HCT116 (cell line): ENCODE results near the gene KAT6B. TPM values are rescaled to one million over a fixed set of nuclear protein-coding genes. Genes with fewer than 3 reads are reported as not detected.

ENCODE experiments used
- ATAC-seq: fragments of 200-7000 bp; cut with Tn5 transposase; 2 replicates; pipeline ENCODE4 v1.9.1; 2020; ENCODE audit warnings: mild to moderate bottlenecking, moderate library complexity
- BruUV-seq: library from RNA; stranded (reverse); fragments of 400-500 nt; replicated peaks from 2 replicates; lab custom pipeline; 2021; lab: Mats Ljungman, UMichigan
- CTCF ChIA-PET: fragments of 300-600 bp; sonication (Branson Sonifier 250); formaldehyde crosslinking; loops from one replicate; lab custom pipeline; 2021; ENCODE audit warnings: antibody characterized with exemption; lab: Charles Lee
- POLR2A ChIA-PET: fragments of 300-600, 350-600 bp; sonication (Branson Sonifier 250); formaldehyde crosslinking; loops from one replicate; lab custom pipeline; 2021; ENCODE audit warnings: antibody characterized with exemption; lab: Charles Lee
- RAD21 ChIA-PET, 2 experiments: fragments of 300-600 bp; sonication (Branson Sonifier 250); formaldehyde crosslinking; loops; one replicate each; lab custom pipeline; 2023; ENCODE audit warnings: low total read pairs in 2 of 2; ENCODE audit not compliant: uncharacterized antibody in 2 of 2, unreplicated experiment in 2 of 2, low non-redundant PET in 1 of 2; lab: Charles Lee
- DNase-seq: peaks from one replicate; pipeline ENCODE4 v3.0.0-alpha.2; 2010; ENCODE audit warnings: low read depth, low spot score
- H2AFZ ChIP-seq: fragments of 200-600 bp; shearing (Covaris generic), sonication (generic); 2 replicates; pipeline ENCODE4 v1.6.1; 2017; ENCODE audit warnings: low read depth, mixed run types, mixed read lengths, antibody characterized with exemption, low read length; ENCODE audit not compliant: poor library complexity, severe bottlenecking
- H3K27ac ChIP-seq: 2 replicates; pipeline ENCODE4 v1.5.1; 2012; ENCODE audit warnings: low read depth, low read length
- H3K27me3 ChIP-seq: fragments of 200-600 bp; sonication (generic); 2 replicates; pipeline ENCODE4 v1.6.1; 2016; ENCODE audit warnings: mixed run types, low read length, mixed read lengths; ENCODE audit not compliant: insufficient read depth
- H3K36me3 ChIP-seq, 2 experiments: fragments of 200-500 bp in 1 of 2; fragments of 200-600 bp in 1 of 2; sonication (Bioruptor generic) in 1 of 2; sonication (generic) in 1 of 2; 2 replicates each; pipeline versions ENCODE4 v1.5.1 to v1.6.1; 2014 to 2016; ENCODE audit warnings: low read length in 2 of 2, inconsistent platforms in 1 of 2, mixed read lengths in 1 of 2, mixed run types in 1 of 2; ENCODE audit not compliant: insufficient read depth in 2 of 2, control insufficient read depth in 1 of 2
- H3K4me1 ChIP-seq, 2 experiments: fragments of 200-600 bp in 1 of 2; sonication (generic) in 1 of 2; 2 replicates each; pipeline versions ENCODE4 v1.5.1 to v1.6.1; 2012 to 2017; ENCODE audit warnings: low read length in 2 of 2, inconsistent platforms in 1 of 2, mild to moderate bottlenecking in 1 of 2, mixed read lengths in 1 of 2, mixed run types in 1 of 2, moderate library complexity in 1 of 2; ENCODE audit not compliant: insufficient read depth in 2 of 2, control insufficient read depth in 1 of 2
- H3K4me2 ChIP-seq: fragments of 200-600 bp; sonication (generic); 2 replicates; pipeline ENCODE4 v1.6.1; 2017; ENCODE audit warnings: mixed run types, low read length, mixed read lengths
- H3K4me3 ChIP-seq, 2 experiments: fragments of 200-600 bp in 1 of 2; sonication (generic) in 1 of 2; replicated peaks in 1 of 2; 2 replicates each; pipeline ENCODE4 v1.5.1; 2011 to 2016; ENCODE audit warnings: low read length in 2 of 2, control low read depth in 1 of 2, low read depth in 1 of 2, mild to moderate bottlenecking in 1 of 2, mixed read lengths in 1 of 2, mixed run types in 1 of 2
- H3K79me2 ChIP-seq: fragments of 200-600 bp; sonication (generic); 2 replicates; pipeline ENCODE4 v1.6.1; 2017; ENCODE audit warnings: mild to moderate bottlenecking, mixed run types, low read length, moderate library complexity, mixed read lengths; ENCODE audit not compliant: insufficient read depth
- H3K9ac ChIP-seq: fragments of 200-600 bp; sonication (generic); 2 replicates; pipeline ENCODE4 v1.6.1; 2016; ENCODE audit warnings: low read length, mixed read lengths
- H3K9me2 ChIP-seq: fragments of 200-600 bp; sonication (generic), shearing (Covaris generic); 2 replicates; pipeline ENCODE4 v1.6.1; 2017; ENCODE audit warnings: mixed run types, mild to moderate bottlenecking, moderate library complexity; ENCODE audit not compliant: insufficient read depth
- H3K9me3 ChIP-seq, 2 experiments: fragments of 200-500 bp in 1 of 2; fragments of 200-600 bp in 1 of 2; sonication (Bioruptor generic) in 1 of 2; sonication (generic) in 1 of 2; 2 replicates each; pipeline ENCODE4 v1.6.1; 2014 to 2017; ENCODE audit warnings: low read length in 2 of 2, mixed read lengths in 2 of 2, inconsistent platforms in 1 of 2, low read depth in 1 of 2, mild to moderate bottlenecking in 1 of 2, mixed run types in 1 of 2, moderate library complexity in 1 of 2; ENCODE audit not compliant: control insufficient read depth in 1 of 2, insufficient read depth in 1 of 2
- H4K20me1 ChIP-seq: fragments of 200-600 bp; sonication (generic), shearing (Covaris generic); 2 replicates; pipeline ENCODE4 v1.6.1; 2017; ENCODE audit warnings: mixed run types, mild to moderate bottlenecking, moderate library complexity; ENCODE audit not compliant: insufficient read depth
- CBX3 ChIP-seq: IDR thresholded peaks from 2 replicates; pipeline ENCODE4 v1.6.1; 2012; ENCODE audit warnings: low read depth
- EGR1 ChIP-seq: IDR thresholded peaks from 2 replicates; pipeline ENCODE4 v1.6.1; 2012; ENCODE audit warnings: low read depth
- ELF1 ChIP-seq: IDR thresholded peaks from 2 replicates; pipeline ENCODE4 v1.6.1; 2012; ENCODE audit warnings: low read depth, borderline replicate concordance
- EZH2 ChIP-seq: fragments of 200-600 bp; sonication (generic); IDR thresholded peaks from 2 replicates; pipeline ENCODE4 v1.6.1; 2017; ENCODE audit warnings: antibody characterized with exemption, mixed run types
- EZH2phosphoT487 ChIP-seq: fragments of 200-600 bp; IDR thresholded peaks from 2 replicates; pipeline ENCODE4 v1.6.1; 2018; ENCODE audit warnings: antibody characterized with exemption, borderline replicate concordance
- JUND ChIP-seq: IDR thresholded peaks from 2 replicates; pipeline ENCODE4 v1.6.1; 2012
- POLR2A ChIP-seq: IDR thresholded peaks from 2 replicates; pipeline ENCODE4 v1.7.0; 2011; ENCODE audit warnings: borderline replicate concordance; ENCODE audit not compliant: insufficient read depth, insufficient read length; ENCODE audit errors: extremely low read depth
- POLR2AphosphoS5 ChIP-seq: IDR thresholded peaks from 2 replicates; pipeline ENCODE4 v1.6.1; 2011; ENCODE audit warnings: mild to moderate bottlenecking, low read depth, low read length, moderate library complexity
- SIN3A ChIP-seq: IDR thresholded peaks from 2 replicates; pipeline ENCODE4 v1.6.1; 2012; ENCODE audit warnings: low read depth
- SRF ChIP-seq: IDR thresholded peaks from 2 replicates; pipeline ENCODE4 v1.6.1; 2012; ENCODE audit warnings: low read depth
- ZFX ChIP-seq: fragments of 450-650 bp; IDR thresholded peaks from 2 replicates; pipeline ENCODE4 v1.6.1; 2017
- intact Hi-C: fragments of 100-400 bp; cut with micrococcal nuclease; formaldehyde crosslinking; loops from 2 replicates; pipeline ENCODE4 v1.10.0; 2022
- total RNA-seq: library from RNA; stranded (reverse); gene quantifications from one replicate; pipeline ENCODE4 v1.2.1, GENCODE V29; 2021; ENCODE audit not compliant: unreplicated experiment
- TF ChIP-seq, protein P1 (sequence below), 3 experiments: fragments of 200-600 bp in 1 of 3; sonication (generic) in 1 of 3; IDR thresholded peaks in 2 of 3; conservative IDR thresholded peaks in 1 of 3; 2 replicates each; pipeline ENCODE4 v1.5.1; 2012 to 2017; ENCODE audit warnings: low read depth in 2 of 3, low read length in 2 of 3, antibody characterized with exemption in 1 of 3, borderline replicate concordance in 1 of 3, control low read depth in 1 of 3, mild to moderate bottlenecking in 1 of 3, mixed read lengths in 1 of 3, mixed run types in 1 of 3, moderate library complexity in 1 of 3; ENCODE audit not compliant: insufficient read depth in 1 of 3
- TF ChIP-seq, protein P2 (sequence below): IDR thresholded peaks from 2 replicates; pipeline ENCODE4 v1.6.1; 2012

KAT6B gene
- total RNA-seq, 1 experiment from 2014 or later, result 17.8 TPM

- Histone ChIP-seq H3K36me3 (no peaks in the 10 kb centered on the region), H2AFZ (no peak overlapping the region), H3K4me3 (no peak overlapping the region), H3K79me2 (no peaks in the 10 kb centered on the region), H4K20me1 (no peaks in the 10 kb centered on the region), H3K9ac (no peak overlapping the region), H3K9me2 (no peaks in the 10 kb centered on the region), H3K4me1 (no peaks in the 10 kb centered on the region), H3K4me2 (no peak overlapping the region), H3K27me3 (no peaks in the 10 kb centered on the region), H3K9me3 (no peaks in the 10 kb centered on the region), H3K27ac (no peak overlapping the region)
- intact Hi-C loops, result no loop called here
- BruUV-seq, result no TSS peak
- ChIA-PET POLR2A (no interaction called here), RAD21 (no interaction called here), CTCF (no interaction called here)
- TF ChIP-seq POLR2A (no peak), POLR2AphosphoS5 (no peak), EGR1 (no peak), ELF1 (no peak), SIN3A (no peak), EZH2 (no peak), SRF (no peak), EZH2phosphoT487 (no peak), JUND (no peak), ZFX (no peak), CBX3 (no peak)
- TF ChIP-seq, protein P1, sequence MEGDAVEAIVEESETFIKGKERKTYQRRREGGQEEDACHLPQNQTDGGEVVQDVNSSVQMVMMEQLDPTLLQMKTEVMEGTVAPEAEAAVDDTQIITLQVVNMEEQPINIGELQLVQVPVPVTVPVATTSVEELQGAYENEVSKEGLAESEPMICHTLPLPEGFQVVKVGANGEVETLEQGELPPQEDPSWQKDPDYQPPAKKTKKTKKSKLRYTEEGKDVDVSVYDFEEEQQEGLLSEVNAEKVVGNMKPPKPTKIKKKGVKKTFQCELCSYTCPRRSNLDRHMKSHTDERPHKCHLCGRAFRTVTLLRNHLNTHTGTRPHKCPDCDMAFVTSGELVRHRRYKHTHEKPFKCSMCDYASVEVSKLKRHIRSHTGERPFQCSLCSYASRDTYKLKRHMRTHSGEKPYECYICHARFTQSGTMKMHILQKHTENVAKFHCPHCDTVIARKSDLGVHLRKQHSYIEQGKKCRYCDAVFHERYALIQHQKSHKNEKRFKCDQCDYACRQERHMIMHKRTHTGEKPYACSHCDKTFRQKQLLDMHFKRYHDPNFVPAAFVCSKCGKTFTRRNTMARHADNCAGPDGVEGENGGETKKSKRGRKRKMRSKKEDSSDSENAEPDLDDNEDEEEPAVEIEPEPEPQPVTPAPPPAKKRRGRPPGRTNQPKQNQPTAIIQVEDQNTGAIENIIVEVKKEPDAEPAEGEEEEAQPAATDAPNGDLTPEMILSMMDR (IDR thresholded peaks at IDR 0.05 in 2 of 3, conservative IDR thresholded peaks at IDR 0.05 in 1 of 3; ENCODE audit: borderline replicate concordance in 1 of 3, insufficient read depth in 1 of 3, low read depth in 2 of 3, low read length in 2 of 3), result no peak
- TF ChIP-seq, protein P2, sequence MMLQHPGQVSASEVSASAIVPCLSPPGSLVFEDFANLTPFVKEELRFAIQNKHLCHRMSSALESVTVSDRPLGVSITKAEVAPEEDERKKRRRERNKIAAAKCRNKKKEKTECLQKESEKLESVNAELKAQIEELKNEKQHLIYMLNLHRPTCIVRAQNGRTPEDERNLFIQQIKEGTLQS, result no peak
- DNase-seq (no peak), ATAC-seq (no peak)
These were observed 48.7 kb downstream of the KAT6B start for GRCh38 chr10:74875068-74875467.
